ENCODE data around the gene CENATAC.
"Not testable (repeated sequence)": the region's sequence is repeated elsewhere in the genome, so short reads cannot be mapped to it uniquely, and the experiment has no call there.

The CENATAC gene

GRCh38 chr11:119057000-119057769 lies 59.2 kb downstream of the CENATAC start, which contains the start of gene HYOU1:
TSS of gene HYOU1 (minus strand) at chr11:119057205. CDS start at chr11:119056160, 1,045 bp downstream.
- Histone ChIP-seq H3K9me2 (replicated peaks; ENCODE audit: control insufficient read depth, low read length) (no peaks in the 10 kb centered on the region), H3K9me3 (ENCODE audit: control insufficient read depth, insufficient read depth, low read length) (no peaks in the 10 kb centered on the region), H3K4me2 (ENCODE audit: low read length) (peak within 1 kb of the TSS; percentile 92), H3K27me3 (ENCODE audit: control insufficient read depth, low read length) (no peaks in the 10 kb centered on the region), H3F3A (ENCODE audit: control insufficient read depth, insufficient read depth) (no peaks in the 10 kb centered on the region), H3K36me3 (ENCODE audit: control insufficient read depth, low read length) (peaks cover 42% of the 10 kb centered on the region), H3K4me1 (ENCODE audit: control insufficient read depth, low read length) (peaks cover 17% of the 10 kb centered on the region), H3K27ac (ENCODE audit: low read depth, low read length) (peak within 1 kb of the TSS; percentile 62), H4K20me1 (ENCODE audit: control insufficient read depth, insufficient read depth, low read depth, low read length) (peaks cover 8% of the 10 kb centered on the region; the same call in 1 of the 2 replicates), H3K79me2 (ENCODE audit: control insufficient read depth, low read length) (peaks cover 37% of the 10 kb centered on the region), H3K4me3 (ENCODE audit: low read length) (peak within 1 kb of the TSS; percentile 97)
- TF ChIP-seq EZH2phosphoT487 (IDR thresholded peaks at IDR 0.05; ENCODE audit: borderline replicate concordance, low read length) (no peak), CTCF (IDR thresholded peaks at IDR 0.05; ENCODE audit: low read depth, low read length, poor library complexity, severe bottlenecking) (peak; percentile 50)

DNA sequence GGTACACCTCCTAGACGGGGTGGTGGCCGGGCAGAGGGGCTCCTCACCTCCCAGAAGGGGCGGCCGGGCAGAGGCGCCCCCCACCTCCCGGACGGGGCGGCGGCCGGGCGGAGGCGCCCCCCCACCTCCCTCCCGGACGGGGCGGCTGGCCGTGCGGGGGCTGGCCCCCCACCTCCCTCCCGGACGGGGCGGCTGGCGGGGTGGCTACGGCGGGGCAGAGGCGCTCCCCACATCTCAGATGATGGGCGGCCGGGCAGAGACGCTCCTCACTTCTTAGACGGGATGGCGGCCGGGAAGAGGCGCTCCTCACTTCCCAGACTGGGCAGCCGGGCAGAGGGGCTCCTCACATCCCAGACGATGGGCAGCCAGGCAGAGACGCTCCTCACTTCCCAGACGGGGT lies 61.2 kb downstream of the CENATAC start:
- H3K9me2 ChIP-seq (replicated peaks; ENCODE audit: control insufficient read depth, low read length); H3K9me3 ChIP-seq (ENCODE audit: control insufficient read depth, insufficient read depth, low read length); H3K4me2 ChIP-seq (ENCODE audit: low read length); H3K27ac ChIP-seq (ENCODE audit: low read depth, low read length); H4K20me1 ChIP-seq (ENCODE audit: control insufficient read depth, insufficient read depth, low read depth, low read length); H3F3A ChIP-seq (ENCODE audit: control insufficient read depth, insufficient read depth); H3K27me3 ChIP-seq (ENCODE audit: control insufficient read depth, low read length); H3K4me3 ChIP-seq (ENCODE audit: low read length): not testable (repeated sequence)
- Histone ChIP-seq H3K4me1 (ENCODE audit: control insufficient read depth, low read length) (peaks cover 17% of the 10 kb centered on the region), H3K36me3 (ENCODE audit: control insufficient read depth, low read length) (peaks cover 23% of the 10 kb centered on the region), H3K79me2 (ENCODE audit: control insufficient read depth, low read length) (peaks cover 37% of the 10 kb centered on the region)

- TF ChIP-seq CTCF (IDR thresholded peaks at IDR 0.05; ENCODE audit: low read depth, low read length, poor library complexity, severe bottlenecking) (no peak), EZH2phosphoT487 (IDR thresholded peaks at IDR 0.05; ENCODE audit: borderline replicate concordance, low read length) (no peak)
- Histone ChIP-seq H4K20me1 (ENCODE audit: control insufficient read depth, insufficient read depth, low read depth, low read length) (0 out of 2 replicates have a peak, but pooled peaks cover under 1% of the 10 kb centered on the region), H3K4me2 (ENCODE audit: low read length) (no peak overlapping the region), H3K36me3 (ENCODE audit: control insufficient read depth, low read length) (peaks cover 9% of the 10 kb centered on the region; the same call in 1 of the 2 replicates), H3K9me3 (ENCODE audit: control insufficient read depth, insufficient read depth, low read length) (no peaks in the 10 kb centered on the region), H3K27ac (ENCODE audit: low read depth, low read length) (no peak overlapping the region), H3F3A (ENCODE audit: control insufficient read depth, insufficient read depth) (no peaks in the 10 kb centered on the region), H3K79me2 (ENCODE audit: control insufficient read depth, low read length) (peaks cover 25% of the 10 kb centered on the region), H3K27me3 (ENCODE audit: control insufficient read depth, low read length) (no peaks in the 10 kb centered on the region), H3K9me2 (replicated peaks; ENCODE audit: control insufficient read depth, low read length) (no peaks in the 10 kb centered on the region), H3K4me3 (ENCODE audit: low read length) (no peak overlapping the region), H3K4me1 (ENCODE audit: control insufficient read depth, low read length) (peaks cover 16% of the 10 kb centered on the region)
Observed at GRCh38 chr11:119061256-119061655, 63.3 kb downstream of the CENATAC start.

DNA sequence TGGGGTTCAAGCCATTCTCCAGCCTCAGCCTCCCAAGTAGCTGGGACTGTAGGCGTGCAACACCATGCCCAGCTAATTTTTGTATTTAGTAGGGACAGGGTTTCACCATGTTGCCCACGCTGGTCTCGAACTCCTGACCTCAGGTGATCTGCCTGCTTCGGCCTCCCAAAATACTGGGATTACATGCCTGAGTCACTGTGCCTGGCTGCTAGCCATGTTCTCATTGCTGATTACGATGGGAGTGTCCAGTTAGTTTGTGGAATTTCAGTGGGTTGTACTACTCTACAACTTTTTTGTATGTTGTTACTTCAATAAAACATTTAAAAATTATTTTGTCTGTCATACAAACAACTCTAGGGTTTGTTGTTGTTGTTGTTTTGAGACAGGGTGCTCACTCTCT lies 64.8 kb downstream of the CENATAC start:
- Histone ChIP-seq H3K27me3 (ENCODE audit: control insufficient read depth, low read length) (no peaks in the 10 kb centered on the region), H3F3A (ENCODE audit: control insufficient read depth, insufficient read depth) (peaks cover 7% of the 10 kb centered on the region; the same call in 1 of the 2 replicates), H3K9me2 (replicated peaks; ENCODE audit: control insufficient read depth, low read length) (no peaks in the 10 kb centered on the region), H3K9me3 (ENCODE audit: control insufficient read depth, insufficient read depth, low read length) (no peaks in the 10 kb centered on the region), H3K36me3 (ENCODE audit: control insufficient read depth, low read length) (0 out of 2 replicates have a peak, but pooled peaks cover 2% of the 10 kb centered on the region), H3K27ac (ENCODE audit: low read depth, low read length) (no peak overlapping the region), H3K4me2 (ENCODE audit: low read length) (no peak overlapping the region), H3K79me2 (ENCODE audit: control insufficient read depth, low read length) (peaks cover 25% of the 10 kb centered on the region), H3K4me1 (ENCODE audit: control insufficient read depth, low read length) (peaks cover 22% of the 10 kb centered on the region), H4K20me1 (ENCODE audit: control insufficient read depth, insufficient read depth, low read depth, low read length) (no peaks in the 10 kb centered on the region), H3K4me3 (ENCODE audit: low read length) (no peak overlapping the region)
- no peak for TF ChIP-seq CTCF (IDR thresholded peaks at IDR 0.05; ENCODE audit: low read depth, low read length, poor library complexity, severe bottlenecking)
- TF ChIP-seq EZH2phosphoT487 (IDR thresholded peaks at IDR 0.05; ENCODE audit: borderline replicate concordance, low read length) = no peak

All from DOHH2 (cell line).